Activated CD8-positive, alpha-beta T cell treated with anti-CD3 and anti-CD28 coated beads for 36 hours (primary cell): ENCODE measurements around the gene TIAM2. TPM values are rescaled to one million over a fixed set of nuclear protein-coding genes. Genes with fewer than 3 reads are reported as not detected.

Experiments used
- ATAC-seq: fragments of 200-7000 bp; cut with Tn5 transposase; one replicate; pipeline ENCODE4 v1.10.0; 2021; ENCODE audit warnings: mild to moderate bottlenecking, moderate library complexity
- CTCF ChIA-PET: fragments of 350-600 bp; sonication (Branson Sonifier 250); formaldehyde crosslinking; loops from one replicate; lab custom pipeline; 2021; ENCODE audit warnings: antibody characterized with exemption; lab: Charles Lee
- POLR2A ChIA-PET: fragments of 350-600 bp; sonication (Branson Sonifier 250); formaldehyde crosslinking; loops from one replicate; lab custom pipeline; 2021; ENCODE audit warnings: antibody characterized with exemption; lab: Charles Lee
- DNase-seq: peaks from one replicate; pipeline ENCODE4 v3.0.0-alpha.2; 2020
- H3K27ac Mint-ChIP-seq: one replicate; pipeline ENCODE4 v1.8.0; 2021; ENCODE audit warnings: mild to moderate bottlenecking, mixed read lengths
- H3K27me3 Mint-ChIP-seq: one replicate; pipeline ENCODE4 v1.8.0; 2021; ENCODE audit warnings: mixed read lengths
- H3K36me3 Mint-ChIP-seq: one replicate; pipeline ENCODE4 v1.8.0; 2021; ENCODE audit warnings: low read depth, mixed read lengths
- H3K4me1 Mint-ChIP-seq: one replicate; pipeline ENCODE4 v1.8.0; 2021; ENCODE audit warnings: low read depth, mixed read lengths
- H3K4me3 Mint-ChIP-seq: one replicate; pipeline ENCODE4 v1.8.0; 2021; ENCODE audit warnings: mild to moderate bottlenecking, moderate library complexity, mixed read lengths
- H3K9me3 Mint-ChIP-seq: one replicate; pipeline ENCODE4 v1.8.0; 2021; ENCODE audit warnings: mixed read lengths
- CTCF ChIP-seq: fragments of 200-600 bp; IDR thresholded peaks from one replicate; pipeline ENCODE4 v1.8.0; 2022; ENCODE audit warnings: antibody characterized with exemption, mild to moderate bottlenecking
- intact Hi-C: fragments of 100-400 bp; cut with micrococcal nuclease; formaldehyde crosslinking; loops from one replicate; pipeline ENCODE4 v1.10.0; 2022
- total RNA-seq, 2 experiments: library from RNA; stranded (reverse); gene quantifications; one replicate each; pipeline ENCODE4 v1.2.3, GENCODE V29; 2021

TIAM2 gene
- total RNA-seq, 2 experiments from 2014 or later = 5.6 to 7.1 TPM

- ATAC-seq (no peak), DNase-seq (no peak)
- TF ChIP-seq CTCF = no peak
- Mint-ChIP-seq H3K4me3 (no peak overlapping the region), H3K27ac (no peak overlapping the region), H3K27me3 (peaks cover 4% of the 10 kb centered on the region), H3K36me3 (peaks cover 4% of the 10 kb centered on the region), H3K4me1 (no peaks in the 10 kb centered on the region), H3K9me3 (peaks cover 2% of the 10 kb centered on the region)
- ChIA-PET POLR2A (interaction anchor here (0.8 kb wide), 1 partner anchor 17 kb away, joined by 3 read pairs; no protein-coding TSS in a partner anchor), CTCF (interaction anchor here (0.9 to 1.8 kb wide), 3 partner anchors 15 to 314 kb away, joined by 3 to 4 read pairs (median 3); no protein-coding TSS in a partner anchor)
- intact Hi-C loops = no loop called here
Observed at GRCh38 chr6:155241966-155242365, 246.9 kb downstream of the TIAM2 start.

GRCh38 chr6:155244434-155244833 is 249.3 kb downstream of the TIAM2 start:
- ChIA-PET POLR2A (no interaction called here), CTCF (no interaction called here)
- H3K36me3 Mint-ChIP-seq = peaks cover 15% of the 10 kb centered on the region
- intact Hi-C loops = no loop called here
- H3K9me3 Mint-ChIP-seq = no peaks in the 10 kb centered on the region
- no peak overlapping the region for H3K4me3 Mint-ChIP-seq
- no peak for DNase-seq
- ATAC-seq = no peak
- H3K4me1 Mint-ChIP-seq = no peaks in the 10 kb centered on the region
- no peaks in the 10 kb centered on the region for H3K27me3 Mint-ChIP-seq
- H3K27ac Mint-ChIP-seq = no peak overlapping the region
- no peak for TF ChIP-seq CTCF

- Mint-ChIP-seq H3K27me3 (no peaks in the 10 kb centered on the region), H3K9me3 (no peaks in the 10 kb centered on the region), H3K27ac (no peak overlapping the region), H3K36me3 (peaks cover 17% of the 10 kb centered on the region), H3K4me3 (no peak overlapping the region), H3K4me1 (no peaks in the 10 kb centered on the region)
- no peak for ATAC-seq
- no peak for DNase-seq
- no peak for TF ChIP-seq CTCF
- POLR2A ChIA-PET = no interaction called here
- CTCF ChIA-PET = no interaction called here
- intact Hi-C loops = loop anchor here (5.0 kb wide), 1 partner anchor 68 kb away; no protein-coding TSS in a partner anchor
Observed at GRCh38 chr6:155245193-155245592, 250.1 kb downstream of the TIAM2 start.

- DNase-seq = no peak
- no peak for TF ChIP-seq CTCF
- no peaks in the 10 kb centered on the region for H3K9me3 Mint-ChIP-seq
- POLR2A ChIA-PET = no interaction called here
- CTCF ChIA-PET = no interaction called here
- no peak overlapping the region for H3K4me3 Mint-ChIP-seq
- no peaks in the 10 kb centered on the region for H3K27me3 Mint-ChIP-seq
- H3K27ac Mint-ChIP-seq = no peak overlapping the region
- H3K4me1 Mint-ChIP-seq = no peaks in the 10 kb centered on the region
- intact Hi-C loops = loop anchor here (5.0 kb wide), 1 partner anchor 69 kb away; no protein-coding TSS in a partner anchor
- no peak for ATAC-seq
- H3K36me3 Mint-ChIP-seq = peaks cover 20% of the 10 kb centered on the region
Observed at GRCh38 chr6:155245831-155246230, 250.7 kb downstream of the TIAM2 start.

- Mint-ChIP-seq H3K27ac (no peak overlapping the region), H3K4me3 (no peak overlapping the region), H3K4me1 (no peaks in the 10 kb centered on the region), H3K9me3 (no peaks in the 10 kb centered on the region), H3K36me3 (peaks cover 23% of the 10 kb centered on the region), H3K27me3 (no peaks in the 10 kb centered on the region)
- DNase-seq (no peak), ATAC-seq (no peak)
- POLR2A ChIA-PET = no interaction called here
- TF ChIP-seq CTCF = no peak
- CTCF ChIA-PET = interaction anchor here (1.4 to 2.6 kb wide), 3 partner anchors 11 to 319 kb away, joined by 3 to 8 read pairs (median 8); no protein-coding TSS in a partner anchor
- intact Hi-C loops = loop anchor here (5.0 kb wide), 1 partner anchor 70 kb away; no protein-coding TSS in a partner anchor
Observed at GRCh38 chr6:155246825-155247224, 251.7 kb downstream of the TIAM2 start.
